Duodenal mucosa (tissue), 2 donors: ENCODE data around the gene TMEM38A.
"Not testable (repeated sequence)": the region's sequence is repeated elsewhere in the genome, so short reads cannot be mapped to it uniquely, and the experiment has no call there.

Source experiments
- H3K27ac ChIP-seq: one replicate; pipeline ENCODE4 v1.7.0; 2013; ENCODE audit warnings: low read depth, low read length
- H3K27me3 ChIP-seq, 2 donors: one replicate each; pipeline ENCODE4 v1.7.0; 2013; ENCODE audit warnings: low read length in 2 of 2, control low read depth in 1 of 2; ENCODE audit not compliant: insufficient read depth in 2 of 2, control insufficient read depth in 1 of 2
- H3K36me3 ChIP-seq, 2 donors: one replicate each; pipeline ENCODE4 v1.7.0; 2013; ENCODE audit warnings: low read length in 2 of 2, control low read depth in 1 of 2; ENCODE audit not compliant: insufficient read depth in 2 of 2, control insufficient read depth in 1 of 2
- H3K4me1 ChIP-seq, 2 donors: one replicate each; pipeline ENCODE4 v1.7.0; 2013; ENCODE audit warnings: low read length in 2 of 2, control low read depth in 1 of 2; ENCODE audit not compliant: insufficient read depth in 2 of 2, control insufficient read depth in 1 of 2
- H3K4me3 ChIP-seq, 2 donors: one replicate each; pipeline ENCODE4 v1.7.0; 2013; ENCODE audit warnings: low read length in 2 of 2, low read depth in 1 of 2
- H3K9ac ChIP-seq, 2 donors: one replicate each; pipeline ENCODE4 v1.7.0; 2013; ENCODE audit warnings: low read length in 2 of 2, low read depth in 1 of 2
- H3K9me3 ChIP-seq, 2 donors: one replicate each; pipeline ENCODE4 v1.7.0; 2013; ENCODE audit warnings: low read length in 2 of 2, control low read depth in 1 of 2; ENCODE audit not compliant: control insufficient read depth in 1 of 2

TMEM38A gene

GRCh38 chr19:16671652-16672274 lies 10.8 kb downstream of the TMEM38A start:
- Histone ChIP-seq H3K4me3 (no peak overlapping the region), H3K4me1 (no peaks in the 10 kb centered on the region), H3K27ac (no peak overlapping the region), H3K36me3 (no peaks in the 10 kb centered on the region), H3K9ac (no peak overlapping the region), H3K9me3 (no peaks in the 10 kb centered on the region), H3K27me3 (no peaks in the 10 kb centered on the region)

DNA sequence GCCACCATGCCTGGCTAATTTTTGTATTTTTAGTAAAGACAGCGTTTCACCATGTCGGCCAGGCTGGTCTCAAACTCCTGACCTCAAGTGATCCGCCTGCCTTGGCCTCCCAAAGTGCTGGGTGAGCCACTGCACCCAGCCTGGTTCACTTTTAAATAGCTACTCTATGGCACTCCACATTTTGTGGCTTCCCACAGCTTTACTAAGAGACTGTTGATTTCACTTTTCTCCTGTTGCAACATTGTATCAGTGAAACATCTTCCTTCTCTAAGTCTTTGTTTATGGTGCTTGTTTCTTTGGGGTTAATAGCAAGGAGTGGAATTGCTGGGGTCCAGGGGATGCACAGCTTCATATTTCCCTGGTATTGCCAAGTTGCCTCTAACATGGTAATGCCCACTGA lies 12.3 kb downstream of the TMEM38A start:
- no peak overlapping the region for H3K27ac ChIP-seq
- no peaks in the 10 kb centered on the region for H3K4me1 ChIP-seq
- H3K9me3 ChIP-seq = no peaks in the 10 kb centered on the region
- H3K36me3 ChIP-seq = no peaks in the 10 kb centered on the region
- H3K27me3 ChIP-seq = no peaks in the 10 kb centered on the region
- H3K9ac ChIP-seq = no peak overlapping the region
- no peak overlapping the region for H3K4me3 ChIP-seq

- not testable (repeated sequence) for H3K9me3 ChIP-seq, H3K9ac ChIP-seq, H3K27ac ChIP-seq, H3K27me3 ChIP-seq, H3K4me1 ChIP-seq, H3K4me3 ChIP-seq, H3K36me3 ChIP-seq
These were observed 12.9 kb downstream of the TMEM38A start for GRCh38 chr19:16673839-16674238.

DNA sequence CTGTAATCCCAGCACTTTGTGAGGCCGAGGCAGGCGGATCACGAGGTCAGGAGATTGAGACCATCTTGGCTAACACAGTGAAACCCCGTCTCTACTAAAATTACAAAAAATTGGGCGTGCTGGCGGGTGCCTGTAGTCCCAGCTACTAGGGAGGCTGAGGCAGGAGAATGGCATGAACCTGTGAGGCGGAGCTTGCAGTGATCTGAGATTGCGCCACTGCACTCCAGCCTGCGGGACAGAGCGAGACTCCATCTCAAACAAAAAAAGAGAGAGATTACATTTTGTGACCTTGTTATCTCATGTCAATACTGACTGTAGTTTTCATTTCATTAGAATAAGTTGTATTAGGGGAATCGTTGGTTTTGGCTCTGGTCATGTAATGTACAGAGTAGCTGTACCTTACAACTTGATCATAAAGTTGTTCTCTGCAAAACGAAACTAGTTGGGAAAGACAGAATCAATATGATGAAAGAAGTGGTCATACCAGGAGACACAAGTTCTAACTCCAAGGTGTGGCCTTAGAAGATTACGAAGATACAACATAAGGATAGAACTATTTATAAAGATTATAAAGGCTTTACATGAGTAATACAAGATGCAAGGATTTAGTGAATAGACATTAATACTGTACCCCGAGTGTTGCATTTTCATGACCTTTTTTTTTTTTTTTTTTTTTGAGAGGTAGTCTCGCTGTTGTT lies 15.3 kb downstream of the TMEM38A start:
- Histone ChIP-seq H3K9ac (no peak overlapping the region), H3K4me3 (no peak overlapping the region), H3K36me3 (peaks cover 0 to 4% of the 10 kb centered on the region in 2 donors), H3K4me1 (no peaks in the 10 kb centered on the region), H3K27ac (no peak overlapping the region), H3K9me3 (peaks cover 0 to 5% of the 10 kb centered on the region in 2 donors), H3K27me3 (no peaks in the 10 kb centered on the region)

- Histone ChIP-seq H3K36me3 (peaks cover 0 to 9% of the 10 kb centered on the region in 2 donors), H3K27ac (no peak overlapping the region)
These were observed 16.1 kb downstream of the TMEM38A start for GRCh38 chr19:16677055-16677454.

GRCh38 chr19:16678498-16678897 lies 17.6 kb downstream of the TMEM38A start:
- no peak overlapping the region for H3K27ac ChIP-seq
- H3K9ac ChIP-seq = no peak overlapping the region
- H3K4me3 ChIP-seq = no peak overlapping the region
- H3K36me3 ChIP-seq = peaks cover 0 to 9% of the 10 kb centered on the region in 2 donors
- no peaks in the 10 kb centered on the region for H3K27me3 ChIP-seq
- H3K4me1 ChIP-seq = no peaks in the 10 kb centered on the region
- H3K9me3 ChIP-seq = peaks cover 0 to 9% of the 10 kb centered on the region in 2 donors

More at GRCh38 chr19:16677055-16677454, 16.1 kb downstream of the TMEM38A start:
- Histone ChIP-seq H3K27me3 (no peaks in the 10 kb centered on the region), H3K9ac (no peak overlapping the region), H3K4me1 (no peaks in the 10 kb centered on the region), H3K9me3 (peaks cover 0 to 9% of the 10 kb centered on the region in 2 donors), H3K4me3 (no peak overlapping the region)

DNA sequence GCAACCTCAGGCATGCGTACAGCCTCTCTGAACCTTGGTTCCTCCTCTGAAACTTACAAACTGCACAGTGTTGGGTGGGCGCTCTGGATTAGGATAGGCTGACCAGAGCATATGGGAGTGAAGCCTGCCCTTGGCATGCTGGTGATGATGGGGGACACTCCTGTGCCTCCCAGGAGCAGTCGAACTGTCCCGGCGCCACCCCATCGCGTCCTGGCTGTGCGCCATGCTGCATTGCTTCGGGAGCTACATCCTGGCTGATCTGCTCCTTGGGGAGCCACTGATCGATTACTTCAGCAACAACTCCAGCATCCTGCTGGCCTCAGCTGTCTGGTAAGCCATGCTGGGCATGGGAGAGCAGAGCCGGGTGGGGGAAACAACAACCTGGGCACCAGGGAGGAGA lies 18.9 kb downstream of the TMEM38A start:
- Histone ChIP-seq H3K9me3 (peaks cover 0 to 9% of the 10 kb centered on the region in 2 donors), H3K4me3 (no peak overlapping the region), H3K9ac (no peak overlapping the region), H3K27ac (no peak overlapping the region), H3K27me3 (no peaks in the 10 kb centered on the region), H3K36me3 (peaks cover 0 to 9% of the 10 kb centered on the region in 2 donors), H3K4me1 (no peaks in the 10 kb centered on the region)

- Histone ChIP-seq H3K27ac (no peak overlapping the region), H3K4me3 (no peak overlapping the region), H3K9ac (no peak overlapping the region), H3K4me1 (no peaks in the 10 kb centered on the region), H3K27me3 (peaks cover 0 to 4% of the 10 kb centered on the region in 2 donors), H3K36me3 (peaks cover 0 to 9% of the 10 kb centered on the region in 2 donors), H3K9me3 (peaks cover 0 to 9% of the 10 kb centered on the region in 2 donors)
These were observed 21.6 kb downstream of the TMEM38A start for GRCh38 chr19:16682539-16682938.

- Histone ChIP-seq H3K4me1 (no peaks in the 10 kb centered on the region), H3K4me3 (no peak overlapping the region), H3K9me3 (peaks cover 0 to 9% of the 10 kb centered on the region in 2 donors), H3K27ac (no peak overlapping the region), H3K9ac (no peak overlapping the region), H3K27me3 (peaks cover 0 to 4% of the 10 kb centered on the region in 2 donors), H3K36me3 (peaks cover 0 to 9% of the 10 kb centered on the region in 2 donors)
These were observed 23.3 kb downstream of the TMEM38A start for GRCh38 chr19:16684216-16684615.

GRCh38 chr19:16688084-16688483 lies 27.1 kb downstream of the TMEM38A start:
- Histone ChIP-seq H3K9me3 (no peaks in the 10 kb centered on the region), H3K4me1 (no peaks in the 10 kb centered on the region), H3K9ac (no peak overlapping the region), H3K27ac (no peak overlapping the region), H3K27me3 (peaks cover 0 to 4% of the 10 kb centered on the region in 2 donors), H3K36me3 (no peaks in the 10 kb centered on the region), H3K4me3 (no peak overlapping the region)
